ENCODE results near the gene REL. TPM values are rescaled to one million over a fixed set of nuclear protein-coding genes. Genes with fewer than 3 reads are reported as not detected.

Gene REL
- total RNA-seq, 1 donor from 2014 or later = 5.4 TPM

- Mint-ChIP-seq H3K4me1 (ENCODE audit: low read depth) (peaks cover 4% of the 10 kb centered on the region), H3K9me3 (ENCODE audit: low read depth) (no peaks in the 10 kb centered on the region), H3K4me3 (ENCODE audit: unreplicated experiment) (no peak overlapping the region), H3K27me3 (ENCODE audit: low read depth) (no peaks in the 10 kb centered on the region), H3K36me3 (ENCODE audit: low read depth) (peaks cover 7% of the 10 kb centered on the region), H3K27ac (ENCODE audit: unreplicated experiment) (no peak overlapping the region)
- DNase-seq (ENCODE audit: low spot score) = no peak
- no peak for TF ChIP-seq CTCF (IDR thresholded peaks at IDR 0.05)
These were observed 65.7 kb downstream of the REL start for GRCh38 chr2:60947056-60947455.

- no peak for TF ChIP-seq CTCF (IDR thresholded peaks at IDR 0.05)
- Mint-ChIP-seq H3K36me3 (ENCODE audit: low read depth) (peaks cover 7% of the 10 kb centered on the region), H3K9me3 (ENCODE audit: low read depth) (no peaks in the 10 kb centered on the region), H3K4me1 (ENCODE audit: low read depth) (peaks cover 4% of the 10 kb centered on the region), H3K27me3 (ENCODE audit: low read depth) (no peaks in the 10 kb centered on the region), H3K4me3 (ENCODE audit: unreplicated experiment) (no peak overlapping the region), H3K27ac (ENCODE audit: unreplicated experiment) (no peak overlapping the region)
- no peak for DNase-seq (ENCODE audit: low spot score)
These were observed 66.8 kb downstream of the REL start for GRCh38 chr2:60948161-60948560.

- no peak for TF ChIP-seq CTCF (IDR thresholded peaks at IDR 0.05)
- Mint-ChIP-seq H3K27me3 (ENCODE audit: low read depth) (no peaks in the 10 kb centered on the region), H3K9me3 (ENCODE audit: low read depth) (no peaks in the 10 kb centered on the region), H3K4me3 (ENCODE audit: unreplicated experiment) (no peak overlapping the region), H3K27ac (ENCODE audit: unreplicated experiment) (no peak overlapping the region), H3K36me3 (ENCODE audit: low read depth) (peaks cover 9% of the 10 kb centered on the region), H3K4me1 (ENCODE audit: low read depth) (peaks cover 4% of the 10 kb centered on the region)
- no peak for DNase-seq (ENCODE audit: low spot score)
These were observed 67.7 kb downstream of the REL start for GRCh38 chr2:60948926-60949579.

DNA sequence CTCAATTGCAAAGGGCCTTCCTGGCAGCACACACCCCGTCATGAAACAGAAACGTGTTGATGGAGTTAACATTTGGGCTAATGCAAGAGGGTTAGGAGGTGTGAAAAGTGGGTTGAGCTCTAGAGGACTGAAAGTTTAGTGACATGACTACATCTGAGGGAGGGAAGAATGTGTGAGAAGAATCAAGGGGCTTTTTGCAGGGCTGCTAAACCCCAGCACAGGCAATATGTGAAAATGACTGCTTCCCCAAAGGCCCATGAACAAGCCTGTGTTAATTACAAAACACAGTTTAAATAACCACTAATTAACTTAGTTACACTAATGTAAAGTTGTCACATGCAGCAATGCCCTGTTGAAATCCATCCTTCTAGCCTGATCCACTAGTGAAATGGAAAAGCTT is 72.8 kb downstream of the REL start:
- no peak overlapping the region for H3K4me3 Mint-ChIP-seq (ENCODE audit: unreplicated experiment)
- H3K36me3 Mint-ChIP-seq (ENCODE audit: low read depth) = peaks cover 4% of the 10 kb centered on the region
- peaks cover 9% of the 10 kb centered on the region for H3K4me1 Mint-ChIP-seq (ENCODE audit: low read depth)
- H3K9me3 Mint-ChIP-seq (ENCODE audit: low read depth) = no peaks in the 10 kb centered on the region
- no peaks in the 10 kb centered on the region for H3K27me3 Mint-ChIP-seq (ENCODE audit: low read depth)
- H3K27ac Mint-ChIP-seq (ENCODE audit: unreplicated experiment) = no peak overlapping the region
- TF ChIP-seq CTCF (IDR thresholded peaks at IDR 0.05) = no peak
- DNase-seq (ENCODE audit: low spot score) = no peak

GRCh38 chr2:60957224-60957623 is 75.8 kb downstream of the REL start:
- DNase-seq (ENCODE audit: low spot score) = no peak
- Mint-ChIP-seq H3K4me1 (ENCODE audit: low read depth) (peaks cover 18% of the 10 kb centered on the region), H3K4me3 (ENCODE audit: unreplicated experiment) (no peak overlapping the region), H3K36me3 (ENCODE audit: low read depth) (peaks cover 3% of the 10 kb centered on the region), H3K27ac (ENCODE audit: unreplicated experiment) (no peak overlapping the region), H3K27me3 (ENCODE audit: low read depth) (no peaks in the 10 kb centered on the region), H3K9me3 (ENCODE audit: low read depth) (no peaks in the 10 kb centered on the region)
- no peak for TF ChIP-seq CTCF (IDR thresholded peaks at IDR 0.05)
